ENCODE data around the gene MAB21L2. TPM values are rescaled to one million over a fixed set of nuclear protein-coding genes. Genes with fewer than 3 reads are reported as not detected.
A peak's percentile ranks its signal among the peaks of the same experiment; 100 is the strongest.

Gene MAB21L2
- total and polyA plus RNA-seq, 4 donors, result 0.01 to 0.09 (median 0.04) TPM; not detected in 1

DNA sequence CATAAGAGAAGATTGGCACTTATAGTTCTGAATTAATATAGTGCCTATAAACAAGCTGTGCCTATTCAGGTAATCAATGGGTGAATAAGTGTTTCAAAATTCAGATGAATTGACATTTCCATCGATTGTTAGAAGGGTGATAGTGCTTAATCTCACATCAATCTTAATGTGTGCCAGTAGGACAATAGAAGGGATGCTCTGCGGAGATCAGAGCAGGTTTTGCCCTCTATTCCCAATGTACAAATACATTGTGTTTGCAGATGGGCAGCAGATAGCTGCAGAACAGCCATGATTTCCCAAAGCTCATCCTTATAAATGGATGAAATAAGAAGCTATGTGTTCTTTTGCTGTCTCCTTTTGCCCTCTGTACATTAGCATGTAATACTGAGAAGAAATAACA is 7.2 kb downstream of the MAB21L2 start:
- DNase-seq, result no peak
- Histone ChIP-seq H3K9ac (ENCODE audit: insufficient read depth in 1 of 2, low read length in 2 of 2) (no peak overlapping the region), H3K27ac (ENCODE audit: low read depth in 1 of 2, low read length in 1 of 2) (no peak overlapping the region), H3K36me3 (ENCODE audit: control insufficient read depth in 4 of 4, insufficient read depth in 4 of 4, low read length in 4 of 4) (peaks cover 0 to 8% (median 5%) of the 10 kb centered on the region in 4 donors), H3K9me3 (ENCODE audit: control insufficient read depth in 4 of 4, insufficient read depth in 3 of 4, low read length in 3 of 4) (no peaks in the 10 kb centered on the region), H3K4me3 (no peak overlapping the region), H3K4me1 (ENCODE audit: control insufficient read depth in 5 of 5, insufficient read depth in 5 of 5, low read length in 5 of 5) (no peaks in the 10 kb centered on the region), H3K27me3 (ENCODE audit: control insufficient read depth in 3 of 3, insufficient read depth in 3 of 3, low read length in 2 of 3) (peaks cover 0 to 16% (median 14%) of the 10 kb centered on the region in 3 donors)
- ATAC-seq (ENCODE audit: insufficient read depth, low FRiP score), result no peak
- 81 to 93% methylated on average over 2 of the region's 2 CpGs for WGBS, 2 donors
- TF ChIP-seq, protein P1, sequence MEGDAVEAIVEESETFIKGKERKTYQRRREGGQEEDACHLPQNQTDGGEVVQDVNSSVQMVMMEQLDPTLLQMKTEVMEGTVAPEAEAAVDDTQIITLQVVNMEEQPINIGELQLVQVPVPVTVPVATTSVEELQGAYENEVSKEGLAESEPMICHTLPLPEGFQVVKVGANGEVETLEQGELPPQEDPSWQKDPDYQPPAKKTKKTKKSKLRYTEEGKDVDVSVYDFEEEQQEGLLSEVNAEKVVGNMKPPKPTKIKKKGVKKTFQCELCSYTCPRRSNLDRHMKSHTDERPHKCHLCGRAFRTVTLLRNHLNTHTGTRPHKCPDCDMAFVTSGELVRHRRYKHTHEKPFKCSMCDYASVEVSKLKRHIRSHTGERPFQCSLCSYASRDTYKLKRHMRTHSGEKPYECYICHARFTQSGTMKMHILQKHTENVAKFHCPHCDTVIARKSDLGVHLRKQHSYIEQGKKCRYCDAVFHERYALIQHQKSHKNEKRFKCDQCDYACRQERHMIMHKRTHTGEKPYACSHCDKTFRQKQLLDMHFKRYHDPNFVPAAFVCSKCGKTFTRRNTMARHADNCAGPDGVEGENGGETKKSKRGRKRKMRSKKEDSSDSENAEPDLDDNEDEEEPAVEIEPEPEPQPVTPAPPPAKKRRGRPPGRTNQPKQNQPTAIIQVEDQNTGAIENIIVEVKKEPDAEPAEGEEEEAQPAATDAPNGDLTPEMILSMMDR (IDR thresholded peaks at IDR 0.05; ENCODE audit: control extremely low read depth, extremely low read depth), result no peak

DNA sequence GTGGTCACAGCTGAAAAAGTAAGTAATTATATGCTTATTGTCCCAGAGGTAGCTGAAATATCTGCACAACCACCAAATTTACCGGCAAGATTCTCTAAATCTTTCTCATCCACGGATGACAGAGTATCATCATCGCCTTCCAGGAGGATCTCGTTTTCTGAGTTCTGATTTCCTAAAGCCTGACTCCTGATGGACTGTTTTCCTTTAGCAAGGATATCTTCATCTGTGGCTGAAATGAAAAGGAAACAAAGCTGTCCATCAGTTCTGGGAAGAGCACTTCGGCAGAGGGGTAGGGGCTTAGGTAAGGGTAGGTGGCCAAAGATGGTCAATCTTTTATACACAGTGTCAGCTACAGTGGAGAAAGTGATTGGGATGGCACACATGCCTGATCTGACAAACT is 8.7 kb downstream of the MAB21L2 start:
- no peaks in the 10 kb centered on the region for H3K9me3 ChIP-seq (ENCODE audit: control insufficient read depth in 4 of 4, insufficient read depth in 3 of 4, low read length in 3 of 4)
- H3K4me1 ChIP-seq (ENCODE audit: control insufficient read depth in 5 of 5, insufficient read depth in 5 of 5, low read length in 5 of 5), result no peaks in the 10 kb centered on the region
- H3K36me3 ChIP-seq (ENCODE audit: control insufficient read depth in 4 of 4, insufficient read depth in 4 of 4, low read length in 4 of 4), result peaks cover 0 to 8% (median 5%) of the 10 kb centered on the region in 4 donors
- H3K4me3 ChIP-seq, result no peak overlapping the region
- DNase-seq (no peak), ATAC-seq (ENCODE audit: insufficient read depth, low FRiP score) (no peak)
- no peak overlapping the region for H3K9ac ChIP-seq (ENCODE audit: insufficient read depth in 1 of 2, low read length in 2 of 2)
- TF ChIP-seq, protein P1 (IDR thresholded peaks at IDR 0.05; ENCODE audit: control extremely low read depth, extremely low read depth), result no peak
- H3K27me3 ChIP-seq (ENCODE audit: control insufficient read depth in 3 of 3, insufficient read depth in 3 of 3, low read length in 2 of 3), result peaks cover 0 to 1% (median 1%) of the 10 kb centered on the region in 3 donors
- H3K27ac ChIP-seq (ENCODE audit: low read depth in 1 of 2, low read length in 1 of 2), result no peak overlapping the region
- 94 to 96% methylated on average over 5 of the region's 5 CpGs for WGBS, 2 donors

DNA sequence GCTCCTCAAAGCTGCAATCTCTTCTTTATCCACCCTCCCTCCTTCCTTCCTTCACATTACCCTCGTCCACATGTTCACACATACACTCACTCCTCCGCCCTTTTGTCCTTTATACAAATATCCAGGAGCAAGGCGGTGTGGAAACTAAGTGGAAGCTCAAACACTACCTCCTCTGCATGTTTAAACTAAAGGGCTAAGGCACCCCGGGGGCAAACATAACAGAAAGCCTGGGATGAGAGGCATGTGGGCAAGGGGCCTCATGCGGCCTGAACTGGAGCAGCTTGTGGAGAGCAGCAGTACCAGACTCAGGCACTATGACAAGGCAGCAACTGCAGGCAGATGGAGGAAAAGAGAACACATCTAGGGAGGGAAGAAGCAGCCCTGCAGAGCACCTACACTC is 9.5 kb downstream of the MAB21L2 start:
- TF ChIP-seq, protein P1 (IDR thresholded peaks at IDR 0.05; ENCODE audit: control extremely low read depth, extremely low read depth), result no peak
- H3K27ac ChIP-seq (ENCODE audit: low read depth in 1 of 2, low read length in 1 of 2), result no peak overlapping the region
- no peaks in the 10 kb centered on the region for H3K27me3 ChIP-seq (ENCODE audit: control insufficient read depth in 3 of 3, insufficient read depth in 3 of 3, low read length in 2 of 3)
- H3K4me1 ChIP-seq (ENCODE audit: control insufficient read depth in 5 of 5, insufficient read depth in 5 of 5, low read length in 5 of 5), result no peaks in the 10 kb centered on the region
- DNase-seq (peak; percentile 17 to 42 (median 24)), ATAC-seq (ENCODE audit: insufficient read depth, low FRiP score) (no peak)
- H3K4me3 ChIP-seq, result no peak overlapping the region
- H3K9me3 ChIP-seq (ENCODE audit: control insufficient read depth in 4 of 4, insufficient read depth in 3 of 4, low read length in 3 of 4), result no peaks in the 10 kb centered on the region
- no peak overlapping the region for H3K9ac ChIP-seq (ENCODE audit: insufficient read depth in 1 of 2, low read length in 2 of 2)
- WGBS, 2 donors, result 66 to 80% methylated on average over 5 of the region's 5 CpGs
- peaks cover 0 to 8% (median 5%) of the 10 kb centered on the region in 4 donors for H3K36me3 ChIP-seq (ENCODE audit: control insufficient read depth in 4 of 4, insufficient read depth in 4 of 4, low read length in 4 of 4)

DNA sequence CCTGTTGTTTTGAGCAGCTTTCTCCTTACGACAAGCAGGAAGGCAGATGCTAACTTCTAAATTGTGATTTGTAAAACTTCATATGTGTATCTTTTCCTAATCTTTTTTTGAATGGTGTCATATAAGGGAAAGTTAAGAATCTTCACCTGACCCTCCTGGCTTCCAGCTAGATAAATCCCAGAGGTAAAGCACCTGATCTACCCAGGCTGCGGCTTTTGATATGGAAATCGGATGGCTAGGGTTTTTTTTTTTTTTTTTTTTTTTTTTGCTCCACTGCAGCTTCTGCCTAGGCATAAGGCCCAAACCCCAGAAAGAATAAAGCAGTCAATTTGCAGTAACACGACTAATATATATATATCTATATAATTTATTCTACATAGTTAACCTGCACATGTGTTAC is 10.0 kb downstream of the MAB21L2 start:
- no peaks in the 10 kb centered on the region for H3K27me3 ChIP-seq (ENCODE audit: control insufficient read depth in 3 of 3, insufficient read depth in 3 of 3, low read length in 2 of 3)
- H3K27ac ChIP-seq (ENCODE audit: low read depth in 1 of 2, low read length in 1 of 2), result no peak overlapping the region
- H3K36me3 ChIP-seq (ENCODE audit: control insufficient read depth in 4 of 4, insufficient read depth in 4 of 4, low read length in 4 of 4), result peaks cover 0 to 8% (median 5%) of the 10 kb centered on the region in 4 donors
- TF ChIP-seq, protein P1 (IDR thresholded peaks at IDR 0.05; ENCODE audit: control extremely low read depth, extremely low read depth), result no peak
- H3K9ac ChIP-seq (ENCODE audit: insufficient read depth in 1 of 2, low read length in 2 of 2), result no peak overlapping the region
- H3K4me3 ChIP-seq, result no peak overlapping the region
- DNase-seq, result no peak
- H3K9me3 ChIP-seq (ENCODE audit: control insufficient read depth in 4 of 4, insufficient read depth in 3 of 4, low read length in 3 of 4), result no peaks in the 10 kb centered on the region
- no peak for ATAC-seq (ENCODE audit: insufficient read depth, low FRiP score)
- no peaks in the 10 kb centered on the region for H3K4me1 ChIP-seq (ENCODE audit: control insufficient read depth in 5 of 5, insufficient read depth in 5 of 5, low read length in 5 of 5)
- 85 to 95% methylated on average over 4 of the region's 4 CpGs for WGBS, 2 donors

All from lung (tissue), 12 donors.